Spleen (tissue), 7 donors: ENCODE measurements around the gene SRGAP3.

Source experiments
- POLR2A ChIP-seq, 3 donors: fragments of 450-650 bp; IDR thresholded peaks; one replicate each; pipeline ENCODE4 v1.5.1; 2017; ENCODE audit warnings: antibody characterized with exemption in 3 of 3, mild to moderate bottlenecking in 1 of 3
- POLR2AphosphoS5 ChIP-seq, 3 donors: sonication (generic); formaldehyde crosslinking; IDR thresholded peaks; one replicate each; pipeline ENCODE4 v1.5.1; 2017; ENCODE audit warnings: antibody characterized with exemption in 3 of 3
- TF ChIP-seq, protein P1 (sequence below), 11 experiments: fragments of 200-600 bp in 7 of 11; fragments of 450-650 bp in 4 of 11; sonication (generic) in 4 of 11; IDR thresholded peaks in 8 of 11; conservative IDR thresholded peaks in 3 of 11; 1 replicate in 7 of 11; 2 replicates in 4 of 11; pipeline versions ENCODE4 v1.4.0 to v1.8.0; 2016 to 2021; ENCODE audit warnings: antibody characterized with exemption in 11 of 11, inconsistent platforms in 4 of 11, mild to moderate bottlenecking in 1 of 11
- donor health status: DM: no; HTN: no; CAD: no; lungs with moderate emphysema.
- donor health status: DM: no; HTN: no; CAD: no.
- donor health status: DM: no; HTN: no; CAD: no.

DNA sequence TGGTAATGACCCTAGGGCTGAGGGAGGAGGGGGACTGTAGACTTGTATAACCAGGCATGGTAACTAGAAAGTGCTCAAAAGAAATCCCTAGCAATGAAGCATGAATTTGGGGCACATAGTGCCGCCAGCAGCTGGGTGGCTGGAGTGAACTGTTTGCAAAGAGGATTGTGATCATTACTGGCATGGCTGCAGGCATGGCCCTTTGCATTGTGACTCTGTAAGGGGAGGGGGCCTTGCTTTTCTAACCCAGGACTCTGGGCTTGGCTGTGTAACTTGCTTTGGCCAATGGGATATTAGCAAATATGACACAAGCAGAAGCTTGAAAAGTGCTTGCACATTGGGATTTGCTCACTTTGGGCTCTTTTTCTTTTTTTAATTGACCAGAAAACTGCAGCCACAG, 173.7 kb downstream of the SRGAP3 start:
- TF ChIP-seq POLR2A (IDR thresholded peaks at IDR 0.05) (no peak), POLR2AphosphoS5 (IDR thresholded peaks at IDR 0.05) (no peak)
- TF ChIP-seq, protein P1, sequence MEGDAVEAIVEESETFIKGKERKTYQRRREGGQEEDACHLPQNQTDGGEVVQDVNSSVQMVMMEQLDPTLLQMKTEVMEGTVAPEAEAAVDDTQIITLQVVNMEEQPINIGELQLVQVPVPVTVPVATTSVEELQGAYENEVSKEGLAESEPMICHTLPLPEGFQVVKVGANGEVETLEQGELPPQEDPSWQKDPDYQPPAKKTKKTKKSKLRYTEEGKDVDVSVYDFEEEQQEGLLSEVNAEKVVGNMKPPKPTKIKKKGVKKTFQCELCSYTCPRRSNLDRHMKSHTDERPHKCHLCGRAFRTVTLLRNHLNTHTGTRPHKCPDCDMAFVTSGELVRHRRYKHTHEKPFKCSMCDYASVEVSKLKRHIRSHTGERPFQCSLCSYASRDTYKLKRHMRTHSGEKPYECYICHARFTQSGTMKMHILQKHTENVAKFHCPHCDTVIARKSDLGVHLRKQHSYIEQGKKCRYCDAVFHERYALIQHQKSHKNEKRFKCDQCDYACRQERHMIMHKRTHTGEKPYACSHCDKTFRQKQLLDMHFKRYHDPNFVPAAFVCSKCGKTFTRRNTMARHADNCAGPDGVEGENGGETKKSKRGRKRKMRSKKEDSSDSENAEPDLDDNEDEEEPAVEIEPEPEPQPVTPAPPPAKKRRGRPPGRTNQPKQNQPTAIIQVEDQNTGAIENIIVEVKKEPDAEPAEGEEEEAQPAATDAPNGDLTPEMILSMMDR (IDR thresholded peaks at IDR 0.05 in 8 of 11, conservative IDR thresholded peaks at IDR 0.05 in 3 of 11): no peak
